GM19240 (cell line): ENCODE data around the gene HLA-DQA1.
A peak's percentile ranks its signal among the peaks of the same experiment; 100 is the strongest.
"Not testable (repeated sequence)": the region's sequence is repeated elsewhere in the genome, so short reads cannot be mapped to it uniquely, and the experiment has no call there.

ENCODE experiments used
- DNase-seq: peaks from one replicate; pipeline ENCODE4 v3.0.0; 2011; ENCODE audit warnings: low spot score; ENCODE audit not compliant: insufficient read length

Gene HLA-DQA1

DNA sequence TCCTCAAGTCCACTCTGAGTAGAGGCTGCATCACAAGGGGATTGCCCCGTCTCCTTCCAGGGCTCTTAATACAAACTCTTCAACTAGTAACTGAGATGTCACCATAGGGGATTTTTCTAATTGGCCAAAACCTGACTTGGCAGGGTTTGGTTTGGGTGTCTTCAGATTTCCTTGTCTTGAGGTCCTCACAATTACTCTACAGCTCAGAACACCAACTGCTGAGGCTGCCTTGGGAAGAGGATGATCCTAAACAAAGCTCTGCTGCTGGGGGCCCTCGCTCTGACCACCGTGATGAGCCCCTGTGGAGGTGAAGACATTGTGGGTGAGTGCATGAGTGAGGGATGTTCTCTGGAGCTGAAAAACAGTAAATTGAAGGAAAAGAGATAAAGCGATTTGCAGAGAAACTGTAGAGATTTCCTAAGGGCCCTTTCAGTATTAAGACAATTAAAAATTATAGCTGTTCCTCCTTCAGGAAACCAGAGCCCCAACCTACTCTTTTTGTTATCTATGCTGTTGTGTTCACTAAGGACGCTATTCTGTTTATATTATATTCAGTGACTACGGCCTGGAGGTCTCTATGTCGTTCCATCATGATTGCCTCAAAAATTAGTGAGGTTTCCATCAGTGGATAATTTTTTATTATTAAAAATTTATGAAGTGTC lies at the start of gene HLA-DQA1:
Gene HLA-DQA1 (plus strand): TSS at position 188 of the 662 bp plus-strand sequence. CDS start 53 bp downstream, at position 241.
- DNase-seq = peak; percentile 14

DNA sequence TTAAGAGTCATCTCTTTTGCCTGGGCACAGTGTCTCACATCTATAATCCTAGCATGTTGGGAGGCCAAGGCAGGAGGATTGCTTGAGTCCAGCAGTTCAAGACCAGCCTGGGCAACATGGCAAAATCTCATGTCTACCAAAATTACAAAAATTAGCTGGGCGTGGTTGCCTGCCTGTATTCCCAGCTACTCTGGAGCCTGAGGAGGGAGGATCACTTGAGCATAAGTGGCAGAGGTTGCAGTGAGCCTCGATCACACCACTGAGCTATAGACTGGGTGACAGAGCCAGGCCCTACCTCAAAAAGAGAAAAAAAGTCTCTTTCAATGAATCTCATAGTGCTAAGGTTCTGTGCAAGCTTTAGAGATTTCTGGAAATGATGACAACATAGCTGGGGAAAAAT lies 49.0 kb upstream of the HLA-DQA1 start:
- no peak for DNase-seq

DNA sequence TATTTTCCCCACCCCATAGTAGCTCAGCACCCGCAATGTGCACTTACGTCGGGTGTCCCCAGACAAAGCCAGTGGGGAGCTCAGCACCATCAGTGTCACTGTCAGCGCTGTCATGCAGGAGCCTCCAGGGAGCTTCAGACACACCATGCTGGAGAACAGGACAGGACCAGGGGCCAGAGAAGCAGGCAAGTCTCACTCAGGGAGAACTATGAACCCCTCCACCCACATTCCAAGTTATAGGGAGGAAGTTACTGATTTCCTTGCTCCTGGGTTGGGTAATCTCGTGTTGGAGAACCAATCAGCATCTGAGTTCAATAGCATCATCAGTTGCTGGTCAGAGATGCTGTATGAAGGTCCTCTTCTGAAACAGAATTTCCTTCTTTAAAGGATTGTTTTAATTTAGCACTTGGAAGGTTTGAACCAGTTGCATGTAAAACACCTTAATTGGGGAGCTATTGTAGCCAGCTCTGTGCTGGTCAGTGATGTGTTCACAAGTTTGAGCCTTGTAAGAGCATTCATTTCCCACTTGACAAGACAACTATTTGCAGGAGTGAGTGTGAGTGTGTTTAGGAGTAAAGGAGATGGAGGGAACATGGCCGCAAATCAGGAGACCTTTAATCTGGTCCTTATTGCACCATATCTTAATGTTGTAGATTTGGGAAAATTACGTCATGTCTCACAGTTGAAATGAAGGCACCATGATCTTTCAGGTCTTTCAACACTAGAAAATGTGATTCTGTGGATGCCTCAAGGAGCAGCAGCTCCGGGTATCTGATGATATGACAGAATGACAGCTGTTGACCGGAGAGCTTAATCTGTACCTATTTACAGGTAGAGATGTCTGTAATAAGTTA lies 47.4 kb upstream of the HLA-DQA1 start, which contains the start of gene HLA-DRB1:
Gene HLA-DRB1 (minus strand): TSS at position 253 of the 854 bp plus-strand sequence. CDS start 106 bp downstream, at position 147.
- no peak for DNase-seq

DNA sequence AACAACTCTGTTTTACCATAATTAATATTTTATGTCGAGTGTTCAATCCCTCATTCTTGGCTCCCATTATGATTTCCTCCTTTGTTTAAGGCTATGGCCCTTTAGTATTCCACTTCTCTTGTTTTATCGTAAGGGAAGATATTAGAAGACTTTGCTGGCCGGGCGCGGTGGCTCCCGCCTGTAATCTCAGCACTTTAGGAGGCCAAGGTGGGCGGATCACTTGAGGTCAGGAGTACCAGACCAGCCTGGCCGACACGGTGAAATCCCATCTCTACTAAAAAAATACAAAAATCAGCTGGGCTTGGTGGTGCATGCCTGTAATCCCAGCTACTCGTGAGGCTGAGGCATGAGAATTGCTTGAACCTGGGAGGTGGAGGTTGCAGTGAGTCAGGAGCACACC lies 46.5 kb upstream of the HLA-DQA1 start:
- not testable (repeated sequence) for DNase-seq

DNA sequence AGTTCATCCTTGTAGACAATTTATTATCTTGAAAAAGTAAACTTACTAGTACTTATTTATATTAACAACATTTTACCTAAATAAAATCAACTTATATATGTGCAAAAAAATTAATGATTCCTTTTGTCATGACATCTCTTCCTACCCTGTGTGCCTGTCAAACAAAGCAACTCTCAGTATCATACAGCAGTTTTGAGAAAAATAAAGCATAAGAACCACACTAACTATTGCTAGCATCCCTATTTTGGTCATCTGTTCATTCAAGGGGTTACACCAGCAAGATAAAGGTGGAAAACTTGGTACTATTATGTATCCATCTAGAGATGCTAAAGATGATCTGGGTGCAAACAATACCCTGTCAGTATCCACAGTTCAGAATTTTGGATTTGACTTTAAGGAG lies 40.2 kb upstream of the HLA-DQA1 start:
- no peak for DNase-seq

DNA sequence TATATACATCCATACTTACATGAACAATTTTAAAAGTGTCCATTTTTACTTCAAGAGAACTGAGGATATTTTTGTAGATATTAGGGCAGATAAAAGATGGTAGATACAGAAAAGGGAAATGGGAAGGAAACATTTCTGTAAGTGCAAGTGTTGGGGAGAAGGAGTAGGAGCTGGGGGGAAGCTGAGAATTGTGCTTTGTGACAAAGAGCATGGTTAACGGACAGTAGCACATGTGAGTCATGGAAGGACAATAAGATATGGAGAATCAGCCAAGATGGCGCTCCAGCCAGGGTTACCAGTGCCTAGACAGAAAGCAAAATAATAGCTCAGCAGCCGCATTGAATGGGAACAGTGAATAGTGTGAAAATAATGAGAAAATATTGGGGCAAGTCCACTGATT lies 34.8 kb upstream of the HLA-DQA1 start:
- DNase-seq = no peak

DNA sequence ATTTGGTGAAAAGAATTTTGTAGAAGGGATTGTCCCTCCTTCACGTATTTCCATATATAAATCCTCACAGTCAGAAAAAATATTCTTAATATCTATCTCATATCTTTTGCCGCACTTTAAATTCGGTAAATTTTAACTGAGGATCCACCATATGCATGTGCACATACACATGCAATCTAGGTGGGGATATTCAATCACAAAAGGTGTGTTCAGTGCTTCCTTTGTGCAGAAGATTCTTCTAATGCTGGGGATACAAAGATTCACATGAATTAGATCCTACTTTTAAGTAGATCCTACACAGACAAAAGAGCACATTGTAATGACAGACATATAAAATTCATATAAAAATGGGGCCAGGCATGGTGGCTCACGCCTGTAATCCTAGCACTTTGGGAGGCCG lies 34.0 kb upstream of the HLA-DQA1 start:
- no peak for DNase-seq

DNA sequence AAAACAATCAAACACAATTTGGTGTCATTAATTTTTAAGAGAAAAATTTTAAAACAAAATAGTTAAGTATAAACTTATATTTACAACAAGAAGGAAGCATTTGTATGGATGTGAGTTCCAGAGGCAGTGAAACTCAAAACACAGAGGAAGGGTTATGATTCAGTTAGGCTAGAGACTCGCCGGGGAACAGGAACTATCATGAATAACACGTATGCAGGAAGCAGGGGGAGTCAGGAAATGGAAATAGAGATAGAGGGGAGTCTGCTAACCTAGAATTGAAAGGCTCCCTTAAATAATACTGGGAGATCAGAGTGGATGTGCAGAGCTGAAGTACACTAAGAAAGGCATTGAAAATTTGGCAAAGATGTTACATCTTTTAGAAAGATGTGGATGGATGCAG lies 33.3 kb upstream of the HLA-DQA1 start:
- DNase-seq = no peak

DNA sequence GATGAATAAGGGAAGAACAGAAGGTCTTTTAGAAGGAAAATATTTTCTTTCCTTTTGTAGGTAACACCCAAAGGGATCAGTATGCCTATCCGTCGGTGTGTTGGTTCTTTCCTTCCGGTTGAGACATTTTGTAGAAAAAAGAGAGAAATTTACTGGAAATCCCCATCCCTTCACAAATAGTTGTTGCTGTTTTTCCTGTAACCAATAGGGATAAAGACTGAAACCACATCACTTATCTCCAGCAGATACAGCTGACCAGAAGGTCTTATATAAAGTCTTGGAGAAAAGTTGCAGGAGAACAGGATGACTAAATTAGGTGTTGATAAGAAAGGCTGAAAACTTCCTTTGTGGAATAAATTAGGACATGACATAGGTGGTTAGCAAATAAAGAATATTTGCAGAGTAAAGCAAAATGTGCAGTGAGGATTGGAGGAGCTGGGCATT lies 32.8 kb upstream of the HLA-DQA1 start:
- DNase-seq = no peak

DNA sequence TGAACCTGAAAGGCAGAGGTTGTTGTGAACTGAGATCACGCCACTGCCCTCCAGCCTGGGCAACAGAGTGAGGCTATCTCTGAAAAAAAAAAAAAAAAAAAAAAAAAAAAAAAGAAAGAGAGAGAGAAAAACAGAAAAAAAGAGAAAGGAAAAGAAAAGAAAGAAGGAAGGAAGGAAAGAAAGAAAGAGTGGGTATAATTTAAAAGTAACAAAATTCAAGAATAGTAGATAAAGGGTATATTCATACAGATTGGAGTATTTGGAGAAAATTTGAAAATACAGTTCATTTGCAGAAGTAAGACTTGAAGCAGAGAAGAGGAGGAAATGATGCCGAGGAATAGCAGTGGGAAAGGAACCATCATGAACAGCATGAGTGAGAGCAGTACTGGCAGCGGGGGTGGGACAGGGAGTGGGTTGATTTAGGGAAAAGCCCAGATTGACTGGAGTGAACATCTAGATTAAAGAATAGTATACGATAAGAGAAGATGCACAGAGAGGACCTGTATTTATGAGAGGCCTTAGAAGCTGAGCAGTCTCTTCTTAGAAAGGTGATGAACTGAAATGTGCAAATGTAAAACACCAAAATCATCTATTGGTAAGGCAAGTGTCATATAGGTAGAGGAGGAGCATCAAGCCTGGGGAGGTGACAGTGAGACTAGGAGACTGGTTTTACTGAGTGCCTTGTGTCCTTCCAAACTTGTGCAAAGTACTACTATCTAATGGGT lies 29.8 kb upstream of the HLA-DQA1 start:
- no peak for DNase-seq

DNA sequence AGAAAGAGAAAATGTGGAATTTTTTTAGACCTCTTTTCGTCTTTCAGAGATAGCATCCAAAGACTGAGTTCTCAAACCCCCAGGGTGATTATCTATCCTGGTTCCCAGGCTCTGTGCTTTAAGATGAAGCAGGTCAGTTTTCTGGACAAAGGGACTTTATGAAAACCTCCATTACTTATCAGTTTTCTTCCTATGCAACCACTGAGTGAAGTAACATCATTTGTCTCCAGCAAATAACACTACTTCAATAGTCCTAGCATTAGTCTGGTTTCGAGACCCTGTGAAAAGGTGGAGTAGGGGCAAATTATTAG lies 29.3 kb upstream of the HLA-DQA1 start:
- DNase-seq = no peak

DNA sequence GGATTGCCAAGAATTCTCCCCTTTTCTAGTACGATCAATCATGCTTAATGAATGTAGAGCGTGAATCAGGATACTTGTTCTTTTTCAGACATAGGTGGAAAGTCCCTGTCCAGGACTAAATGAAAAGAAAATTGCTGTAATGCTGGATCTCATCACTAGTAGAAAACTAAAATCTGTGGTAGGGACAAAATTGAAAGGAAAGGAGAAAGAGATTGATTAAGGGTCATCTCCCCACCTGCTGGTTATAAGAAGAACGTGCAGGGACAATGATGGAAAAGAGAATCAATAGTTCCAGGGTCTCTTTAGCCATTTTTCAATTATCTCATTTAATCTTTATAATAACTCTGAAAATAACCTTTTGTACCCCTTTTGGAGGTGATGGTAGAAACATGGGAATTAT lies 28.8 kb upstream of the HLA-DQA1 start:
- DNase-seq = no peak

DNA sequence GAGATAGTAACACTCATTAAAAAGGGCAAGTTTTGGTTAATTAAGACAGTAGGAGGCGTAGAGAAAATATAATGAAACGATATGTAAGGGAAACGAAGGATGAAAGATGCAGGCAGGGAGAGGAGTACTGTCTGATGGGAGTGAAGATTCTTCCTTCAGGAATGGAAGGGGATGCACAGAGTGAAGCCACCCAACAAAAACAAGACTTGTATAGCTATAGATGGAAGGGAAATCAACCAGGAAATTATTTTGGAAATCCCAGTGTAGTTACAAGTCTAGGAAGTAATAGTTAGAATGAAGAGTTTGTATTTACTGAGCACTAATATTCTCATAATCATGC lies 27.8 kb upstream of the HLA-DQA1 start:
- no peak for DNase-seq

DNA sequence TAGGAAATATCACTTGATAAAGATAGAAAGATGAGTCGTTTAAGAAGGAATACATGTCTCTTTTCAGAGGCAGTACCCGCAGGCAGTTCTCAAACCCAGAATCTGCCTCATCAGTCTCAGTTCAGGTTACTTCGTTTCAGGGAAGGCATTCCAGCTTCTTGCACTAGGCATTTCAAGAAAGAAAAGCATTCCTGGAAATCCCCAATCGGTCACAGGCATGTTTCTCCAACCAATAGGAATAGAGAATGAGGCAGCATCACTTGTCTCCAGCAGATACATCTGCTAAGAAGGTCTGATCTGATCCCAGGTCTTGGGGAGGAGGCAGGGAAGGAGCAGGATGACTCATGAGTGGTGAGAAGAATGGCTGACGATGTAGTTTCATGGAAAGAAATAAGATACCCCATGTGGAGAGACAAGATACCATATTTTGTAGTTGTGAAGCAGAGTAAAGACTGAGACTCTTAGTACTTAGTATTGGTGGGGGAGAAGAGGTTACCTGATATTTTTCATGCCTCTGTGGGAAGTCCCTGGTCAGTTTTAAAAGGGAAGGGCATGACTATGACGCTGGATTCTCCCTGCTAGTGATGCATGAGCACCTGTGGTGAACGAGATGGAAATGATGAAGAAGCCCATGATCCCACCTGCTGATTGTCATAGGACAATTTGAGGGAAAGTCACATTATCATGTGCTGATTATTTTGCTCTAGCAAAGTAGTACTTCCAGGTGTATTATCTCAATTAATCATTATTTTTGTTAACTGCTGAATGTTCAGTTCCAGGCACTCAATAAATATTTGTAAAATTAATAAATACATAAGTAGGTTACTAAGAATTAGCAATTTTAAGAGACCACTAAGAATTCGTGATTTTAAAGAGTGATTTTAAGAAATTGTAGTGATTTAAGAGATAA lies 27.2 kb upstream of the HLA-DQA1 start:
- peak; percentile 21 for DNase-seq

DNA sequence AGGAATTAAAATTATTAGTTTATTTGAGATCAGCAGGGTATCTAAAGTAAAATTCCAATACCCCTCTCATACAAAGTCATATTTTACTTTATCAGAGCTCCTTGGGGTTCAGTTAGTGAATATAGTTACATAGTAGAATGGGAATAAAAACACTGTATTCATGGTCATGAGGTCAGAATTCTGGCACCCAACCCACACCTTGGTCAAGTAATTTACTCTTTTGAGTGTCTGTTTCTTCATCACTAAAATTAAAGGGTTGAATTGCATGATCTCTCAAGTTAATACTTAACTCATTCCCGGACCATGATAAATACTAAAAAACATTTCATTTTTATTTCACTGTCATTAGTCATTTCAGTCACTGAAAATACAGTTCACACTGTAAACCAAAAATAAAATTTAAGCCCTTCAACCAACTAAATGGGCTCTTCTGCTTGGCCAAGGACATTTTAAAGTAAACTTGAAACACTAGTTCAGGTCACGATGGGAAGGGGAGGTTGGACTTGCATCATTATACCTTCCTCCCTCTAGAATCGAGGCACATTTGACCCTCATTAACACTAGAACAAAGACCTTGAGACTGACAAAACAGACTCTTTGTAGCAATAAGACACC lies 26.4 kb upstream of the HLA-DQA1 start:
- DNase-seq = no peak

DNA sequence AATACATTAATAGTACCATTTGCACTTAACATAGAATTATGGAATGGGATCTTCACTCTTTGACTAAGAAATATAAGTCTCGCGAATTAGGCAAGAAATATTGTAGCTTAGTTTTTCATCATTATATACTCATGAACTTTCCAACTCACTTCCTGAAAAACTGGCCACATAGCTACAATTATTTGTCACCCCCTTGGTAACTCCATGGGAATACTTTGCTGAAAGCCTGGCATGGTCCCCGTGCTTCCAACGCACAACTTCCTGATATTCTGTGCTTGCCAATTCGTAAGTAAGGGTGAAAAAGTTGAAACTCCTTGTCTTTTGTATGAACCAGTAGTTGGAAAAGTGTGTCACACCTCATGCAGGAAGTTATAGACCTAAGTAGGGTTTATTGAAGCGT lies 23.7 kb upstream of the HLA-DQA1 start:
- no peak for DNase-seq

DNA sequence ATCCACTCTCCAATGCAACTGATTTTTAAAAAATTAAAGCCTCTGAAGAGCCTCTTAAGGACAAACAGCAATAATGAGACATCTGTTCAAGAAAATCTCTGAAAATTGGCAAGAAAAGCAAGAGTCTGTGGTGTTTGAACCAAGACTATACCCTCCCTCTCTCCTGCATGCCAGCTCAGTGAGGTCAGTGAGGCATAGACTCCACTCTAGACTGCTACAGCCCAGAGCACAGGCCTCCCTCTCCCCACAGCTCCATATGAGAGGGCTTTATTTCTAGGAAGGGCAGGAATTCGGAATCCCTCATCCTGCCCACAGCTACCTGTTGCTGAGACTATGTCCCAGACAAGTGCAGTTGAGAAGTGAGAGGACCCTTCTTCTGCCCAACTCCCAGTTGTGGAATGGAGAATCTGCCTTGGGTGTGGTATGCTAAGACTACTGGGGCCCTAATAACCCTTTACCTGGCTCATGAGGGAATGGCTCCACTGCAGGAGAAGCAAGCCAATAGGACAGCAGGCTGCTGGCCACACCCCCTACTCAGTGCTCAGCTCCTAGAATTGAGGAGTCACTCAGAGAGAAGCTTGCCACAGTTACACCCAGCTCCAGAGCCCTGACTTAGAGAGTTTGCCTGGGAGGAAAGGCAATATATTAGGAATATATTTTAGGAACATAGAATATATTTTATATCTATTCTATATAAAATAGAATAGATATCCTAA lies 22.7 kb upstream of the HLA-DQA1 start:
- no peak for DNase-seq

DNA sequence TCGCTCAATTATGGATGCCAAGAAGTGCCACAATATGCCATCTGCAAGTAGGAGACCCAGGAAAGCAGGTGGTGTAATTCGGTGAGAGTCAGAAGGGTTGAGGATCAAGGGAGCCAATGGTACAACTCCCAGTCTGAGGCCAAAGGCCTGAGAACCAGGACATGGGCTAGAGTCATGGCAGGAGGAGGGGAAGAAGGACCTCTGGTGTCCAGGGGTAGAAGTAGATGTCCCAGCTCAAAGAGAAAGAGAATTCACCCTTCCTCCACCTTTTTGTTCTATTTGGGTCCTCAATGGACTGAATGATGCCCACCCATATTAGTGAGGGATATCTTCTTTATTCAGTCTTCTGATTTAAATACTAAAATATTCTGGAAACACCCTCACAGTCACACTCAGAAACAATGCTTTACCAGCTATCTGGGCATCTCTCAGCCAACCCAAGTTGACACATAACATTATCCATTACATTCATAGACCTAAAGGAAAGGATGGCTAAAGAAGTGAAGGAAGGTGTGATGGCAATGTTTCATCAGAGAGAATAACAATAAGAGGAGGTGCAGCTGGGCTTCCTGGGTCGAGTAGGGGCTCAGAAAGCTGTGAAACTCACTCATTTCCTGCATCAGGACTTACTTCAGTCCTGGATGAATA lies 21.2 kb upstream of the HLA-DQA1 start:
- DNase-seq = no peak

DNA sequence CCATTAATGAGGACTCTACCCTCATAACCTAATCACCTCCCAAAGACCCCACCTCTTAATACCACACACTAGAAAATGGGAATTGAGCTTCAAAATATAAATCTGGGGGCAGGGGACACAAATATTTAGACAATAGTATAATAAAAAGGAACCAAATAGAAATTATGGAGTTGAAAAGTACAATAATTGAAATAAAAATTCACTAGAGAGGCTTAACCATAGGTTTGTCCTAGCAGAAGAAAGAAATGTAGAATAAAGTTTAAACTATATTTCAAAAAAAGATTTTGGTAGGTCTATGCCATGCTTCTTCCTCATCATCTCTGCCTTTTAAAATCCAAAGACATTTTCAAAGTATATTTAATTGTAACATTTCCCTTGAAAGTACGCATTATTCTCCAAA lies 19.5 kb upstream of the HLA-DQA1 start:
- DNase-seq = no peak

DNA sequence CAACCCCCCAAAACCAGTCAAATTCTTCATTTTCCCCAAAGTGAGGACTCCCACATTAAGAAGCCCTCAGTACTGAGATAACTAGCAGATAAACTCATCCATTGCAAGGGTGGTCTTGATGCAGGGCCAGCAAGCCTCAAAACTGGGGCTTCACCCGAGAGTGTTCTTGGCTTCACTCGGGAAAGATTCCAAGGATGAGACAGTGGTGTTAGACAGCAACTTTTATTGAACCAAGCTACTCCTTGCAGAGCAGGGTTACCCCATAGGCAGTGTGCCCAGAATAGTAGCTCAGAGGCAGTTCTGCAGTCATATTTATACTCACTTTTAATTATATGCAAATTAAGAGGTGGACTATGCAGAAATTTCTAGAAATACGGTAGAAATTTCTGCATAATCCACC lies 15.8 kb upstream of the HLA-DQA1 start:
- no peak for DNase-seq
